K562 (cell line): ENCODE measurements around the gene ANKRD23. TPM values are rescaled to one million over a fixed set of nuclear protein-coding genes. Genes with fewer than 3 reads are reported as not detected.

ENCODE experiments used
- CBX5 ChIP-seq: IDR thresholded peaks from 2 replicates; pipeline ENCODE4 v1.6.1; 2014; ENCODE audit warnings: low read depth, borderline replicate concordance
- ETS1 ChIP-seq: conservative IDR thresholded peaks from 2 replicates; pipeline ENCODE4 v1.6.1; 2011; ENCODE audit warnings: low read depth, mild to moderate bottlenecking, low read length; ENCODE audit not compliant: control insufficient read depth
- HNRNPLL ChIP-seq: fragments of 200-400 bp; formaldehyde crosslinking; IDR thresholded peaks from 2 replicates; pipeline ENCODE4 v1.6.1; 2017; ENCODE audit warnings: low read length, low read depth, mild to moderate bottlenecking; ENCODE audit not compliant: poor library complexity, severe bottlenecking
- JUND ChIP-seq, 2 experiments: IDR thresholded peaks; 2 replicates in 1 of 2; 3 replicates in 1 of 2; pipeline ENCODE4 v1.6.1; 2011; ENCODE audit warnings: borderline replicate concordance in 2 of 2, low read depth in 2 of 2, low read length in 2 of 2, improper control_type of control experiment in 1 of 2, missing biosample characterization in 1 of 2, missing genetic modification characterization in 1 of 2, missing genetic modification reagents in 1 of 2
- NFYB ChIP-seq: IDR thresholded peaks from 2 replicates; pipeline ENCODE4 v1.6.1; 2011; ENCODE audit warnings: mild to moderate bottlenecking, moderate library complexity; ENCODE audit not compliant: insufficient read length; ENCODE audit errors: extremely low read depth
- POLR2A ChIP-seq: fragments of 450-650 bp; conservative IDR thresholded peaks from 2 replicates; pipeline ENCODE4 v1.6.1; 2016
- PTRF ChIP-seq: fragments of 450-650 bp; IDR thresholded peaks from 2 replicates; pipeline ENCODE4 v1.6.1; 2016; ENCODE audit warnings: mild to moderate bottlenecking, missing genetic modification characterization, missing compliant biosample characterization
- SAP30 ChIP-seq: fragments of 200-600 bp; sonication (generic); IDR thresholded peaks from 2 replicates; pipeline ENCODE4 v1.6.1; 2012; ENCODE audit warnings: borderline replicate concordance, low read depth, mild to moderate bottlenecking, moderate library complexity, low read length, control low read depth, inconsistent platforms; ENCODE audit not compliant: insufficient read depth, poor library complexity, severe bottlenecking
- THAP7 ChIP-seq: fragments of 250-450 bp; sonication (Bioruptor Pico); IDR thresholded peaks from 2 replicates; pipeline ENCODE4 v1.5.0; 2021
- ZBTB17 ChIP-seq: fragments of 450-650 bp; formaldehyde crosslinking; IDR thresholded peaks from 2 replicates; pipeline ENCODE4 v1.4.0; 2020; ENCODE audit warnings: mild to moderate bottlenecking
- ZNF384 ChIP-seq: IDR thresholded peaks from 2 replicates; pipeline ENCODE4 v1.6.1; 2012; ENCODE audit warnings: low read depth, low read length, improper control_type of control experiment
- ZNF75A ChIP-seq: fragments of 450-650 bp; formaldehyde crosslinking; IDR thresholded peaks from 2 replicates; pipeline ENCODE4 v1.4.0; 2020; ENCODE audit warnings: mild to moderate bottlenecking
- polyA plus RNA-seq, 8 experiments: library from polyadenylated mRNA; depleted of rRNA in 4 of 8; stranded (reverse) in 5 of 8; unstranded in 3 of 8; fragments of >200 nt; fragmentation: Nextera tagmentation in 2 of 8; fragmentation: Illumina TruSeq in 1 of 8; extraction: Ambion mirVana in 2 of 8; extraction: Trizol in 1 of 8; gene quantifications; 2 replicates each; pipeline versions ENCODE4 v1.2.1 to v1.2.3, GENCODE V29; 2011 to 2014; ENCODE audit warnings: inconsistent platforms in 1 of 8, missing spikeins in 1 of 8
- total RNA-seq, 7 experiments: library from RNA; depleted of rRNA in 6 of 7; stranded (reverse); fragments of >200 nt in 6 of 7; fragmentation: Illumina TruSeq in 2 of 7; extraction: Trizol in 2 of 7; gene quantifications; 2 replicates each; pipeline versions ENCODE4 v1.2.1 to v1.2.3, GENCODE V29; 2011 to 2021; ENCODE audit warnings: low replicate concordance in 1 of 7
- TF ChIP-seq, protein P1 (sequence below), 2 experiments: fragments of 450-650 bp; IDR thresholded peaks; 2 replicates each; pipeline ENCODE4 v1.6.1; 2016
- TF ChIP-seq, protein P2 (sequence below): fragments of 150-350 bp; IDR thresholded peaks from 2 replicates; pipeline ENCODE4 v1.6.1; 2014; ENCODE audit warnings: low read depth, mild to moderate bottlenecking, low read length, borderline replicate concordance
- TF ChIP-seq, protein P3 (sequence below): IDR thresholded peaks from 2 replicates; pipeline ENCODE4 v1.6.1; 2011; ENCODE audit not compliant: insufficient read length; ENCODE audit errors: extremely low read depth
- TF ChIP-seq, protein P4 (sequence below): fragments of 450-650 bp; IDR thresholded peaks from 2 replicates; pipeline ENCODE4 v1.6.1; 2016; ENCODE audit warnings: mild to moderate bottlenecking

The ANKRD23 gene
- total and polyA plus RNA-seq, 9 of the 15 experiments (the other 6 are each of a cell fraction or from before 2014, with no cell fraction given) = 0.32 to 4.8 (median 2.8) TPM

GRCh38 chr2:96872591-96873349 lies 28.9 kb upstream of the ANKRD23 start (continued):
- TF ChIP-seq CBX5 (no peak), HNRNPLL (no peak), ETS1 (no peak), NFYB (no peak), POLR2A (no peak), ZNF384 (no peak), JUND (IDR thresholded peaks at IDR 0.05; ENCODE audit: borderline replicate concordance, low read depth, low read length) (no peak; the same call in 1 of the 2 replicates), JUND (tag; IDR thresholded peaks at IDR 0.05; ENCODE audit: borderline replicate concordance, low read depth, low read length) (no peak), THAP7 (no peak), ZNF75A (CRISPR knock-in tag) (no peak), SAP30 (no peak), ZBTB17 (no peak), PTRF (tag) (no peak)
- TF ChIP-seq, protein P1, sequence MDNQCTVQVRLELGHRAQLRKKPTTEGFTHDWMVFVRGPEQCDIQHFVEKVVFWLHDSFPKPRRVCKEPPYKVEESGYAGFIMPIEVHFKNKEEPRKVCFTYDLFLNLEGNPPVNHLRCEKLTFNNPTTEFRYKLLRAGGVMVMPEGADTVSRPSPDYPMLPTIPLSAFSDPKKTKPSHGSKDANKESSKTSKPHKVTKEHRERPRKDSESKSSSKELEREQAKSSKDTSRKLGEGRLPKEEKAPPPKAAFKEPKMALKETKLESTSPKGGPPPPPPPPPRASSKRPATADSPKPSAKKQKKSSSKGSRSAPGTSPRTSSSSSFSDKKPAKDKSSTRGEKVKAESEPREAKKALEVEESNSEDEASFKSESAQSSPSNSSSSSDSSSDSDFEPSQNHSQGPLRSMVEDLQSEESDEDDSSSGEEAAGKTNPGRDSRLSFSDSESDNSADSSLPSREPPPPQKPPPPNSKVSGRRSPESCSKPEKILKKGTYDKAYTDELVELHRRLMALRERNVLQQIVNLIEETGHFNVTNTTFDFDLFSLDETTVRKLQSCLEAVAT (IDR thresholded peaks at IDR 0.05) = no peak
- TF ChIP-seq, protein P2, sequence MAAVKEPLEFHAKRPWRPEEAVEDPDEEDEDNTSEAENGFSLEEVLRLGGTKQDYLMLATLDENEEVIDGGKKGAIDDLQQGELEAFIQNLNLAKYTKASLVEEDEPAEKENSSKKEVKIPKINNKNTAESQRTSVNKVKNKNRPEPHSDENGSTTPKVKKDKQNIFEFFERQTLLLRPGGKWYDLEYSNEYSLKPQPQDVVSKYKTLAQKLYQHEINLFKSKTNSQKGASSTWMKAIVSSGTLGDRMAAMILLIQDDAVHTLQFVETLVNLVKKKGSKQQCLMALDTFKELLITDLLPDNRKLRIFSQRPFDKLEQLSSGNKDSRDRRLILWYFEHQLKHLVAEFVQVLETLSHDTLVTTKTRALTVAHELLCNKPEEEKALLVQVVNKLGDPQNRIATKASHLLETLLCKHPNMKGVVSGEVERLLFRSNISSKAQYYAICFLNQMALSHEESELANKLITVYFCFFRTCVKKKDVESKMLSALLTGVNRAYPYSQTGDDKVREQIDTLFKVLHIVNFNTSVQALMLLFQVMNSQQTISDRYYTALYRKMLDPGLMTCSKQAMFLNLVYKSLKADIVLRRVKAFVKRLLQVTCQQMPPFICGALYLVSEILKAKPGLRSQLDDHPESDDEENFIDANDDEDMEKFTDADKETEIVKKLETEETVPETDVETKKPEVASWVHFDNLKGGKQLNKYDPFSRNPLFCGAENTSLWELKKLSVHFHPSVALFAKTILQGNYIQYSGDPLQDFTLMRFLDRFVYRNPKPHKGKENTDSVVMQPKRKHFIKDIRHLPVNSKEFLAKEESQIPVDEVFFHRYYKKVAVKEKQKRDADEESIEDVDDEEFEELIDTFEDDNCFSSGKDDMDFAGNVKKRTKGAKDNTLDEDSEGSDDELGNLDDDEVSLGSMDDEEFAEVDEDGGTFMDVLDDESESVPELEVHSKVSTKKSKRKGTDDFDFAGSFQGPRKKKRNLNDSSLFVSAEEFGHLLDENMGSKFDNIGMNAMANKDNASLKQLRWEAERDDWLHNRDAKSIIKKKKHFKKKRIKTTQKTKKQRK = no peak
- TF ChIP-seq, protein P3, sequence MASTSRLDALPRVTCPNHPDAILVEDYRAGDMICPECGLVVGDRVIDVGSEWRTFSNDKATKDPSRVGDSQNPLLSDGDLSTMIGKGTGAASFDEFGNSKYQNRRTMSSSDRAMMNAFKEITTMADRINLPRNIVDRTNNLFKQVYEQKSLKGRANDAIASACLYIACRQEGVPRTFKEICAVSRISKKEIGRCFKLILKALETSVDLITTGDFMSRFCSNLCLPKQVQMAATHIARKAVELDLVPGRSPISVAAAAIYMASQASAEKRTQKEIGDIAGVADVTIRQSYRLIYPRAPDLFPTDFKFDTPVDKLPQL = no peak
- TF ChIP-seq, protein P4, sequence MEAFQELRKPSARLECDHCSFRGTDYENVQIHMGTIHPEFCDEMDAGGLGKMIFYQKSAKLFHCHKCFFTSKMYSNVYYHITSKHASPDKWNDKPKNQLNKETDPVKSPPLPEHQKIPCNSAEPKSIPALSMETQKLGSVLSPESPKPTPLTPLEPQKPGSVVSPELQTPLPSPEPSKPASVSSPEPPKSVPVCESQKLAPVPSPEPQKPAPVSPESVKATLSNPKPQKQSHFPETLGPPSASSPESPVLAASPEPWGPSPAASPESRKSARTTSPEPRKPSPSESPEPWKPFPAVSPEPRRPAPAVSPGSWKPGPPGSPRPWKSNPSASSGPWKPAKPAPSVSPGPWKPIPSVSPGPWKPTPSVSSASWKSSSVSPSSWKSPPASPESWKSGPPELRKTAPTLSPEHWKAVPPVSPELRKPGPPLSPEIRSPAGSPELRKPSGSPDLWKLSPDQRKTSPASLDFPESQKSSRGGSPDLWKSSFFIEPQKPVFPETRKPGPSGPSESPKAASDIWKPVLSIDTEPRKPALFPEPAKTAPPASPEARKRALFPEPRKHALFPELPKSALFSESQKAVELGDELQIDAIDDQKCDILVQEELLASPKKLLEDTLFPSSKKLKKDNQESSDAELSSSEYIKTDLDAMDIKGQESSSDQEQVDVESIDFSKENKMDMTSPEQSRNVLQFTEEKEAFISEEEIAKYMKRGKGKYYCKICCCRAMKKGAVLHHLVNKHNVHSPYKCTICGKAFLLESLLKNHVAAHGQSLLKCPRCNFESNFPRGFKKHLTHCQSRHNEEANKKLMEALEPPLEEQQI = no peak
